Trophoblast cell (in vitro differentiated cells and primary cell): ENCODE data around the gene CHST3.

Experiments
- DNase-seq, 2 donors: peaks; one replicate each; pipeline ENCODE4 v3.0.0-alpha.2; 2016
- H2AFZ ChIP-seq: 2 replicates; pipeline ENCODE4 v1.6.1; 2013; ENCODE audit warnings: low read length, moderate library complexity, mild to moderate bottlenecking; ENCODE audit not compliant: insufficient read depth, poor library complexity
- H2AK5ac ChIP-seq: 2 replicates; pipeline ENCODE4 v1.6.1; 2013; ENCODE audit warnings: mild to moderate bottlenecking, low read length
- H2BK120ac ChIP-seq: 2 replicates; pipeline ENCODE4 v1.6.1; 2013; ENCODE audit warnings: low read length, mild to moderate bottlenecking, moderate library complexity; ENCODE audit not compliant: insufficient read depth, poor library complexity
- H2BK12ac ChIP-seq: 2 replicates; pipeline ENCODE4 v1.6.1; 2013; ENCODE audit warnings: mild to moderate bottlenecking, low read length, moderate library complexity
- H2BK5ac ChIP-seq: 2 replicates; pipeline ENCODE4 v1.6.1; 2013; ENCODE audit warnings: low read length, low read depth, moderate library complexity, mild to moderate bottlenecking; ENCODE audit not compliant: poor library complexity
- H3K14ac ChIP-seq: 2 replicates; pipeline ENCODE4 v1.6.1; 2013; ENCODE audit warnings: mild to moderate bottlenecking, low read length
- H3K18ac ChIP-seq: 2 replicates; pipeline ENCODE4 v1.6.1; 2013; ENCODE audit warnings: mild to moderate bottlenecking, low read length
- H3K23ac ChIP-seq: 2 replicates; pipeline ENCODE4 v1.6.1; 2013; ENCODE audit warnings: low read length
- H3K27ac ChIP-seq: 2 replicates; pipeline ENCODE4 v1.5.1; 2013; ENCODE audit warnings: low read depth, mild to moderate bottlenecking, inconsistent platforms, low read length, moderate library complexity
- H3K27me3 ChIP-seq: 2 replicates; pipeline ENCODE4 v1.6.1; 2013; ENCODE audit warnings: inconsistent platforms, mild to moderate bottlenecking, low read length, moderate library complexity; ENCODE audit not compliant: insufficient read depth
- H3K36me3 ChIP-seq, 2 experiments: 1 replicate in 1 of 2; 2 replicates in 1 of 2; pipeline ENCODE4 v1.6.1; 2013; ENCODE audit warnings: low read length in 2 of 2, mild to moderate bottlenecking in 2 of 2, moderate library complexity in 1 of 2; ENCODE audit not compliant: insufficient read depth in 2 of 2, control insufficient read depth in 1 of 2
- H3K4ac ChIP-seq: 2 replicates; pipeline ENCODE4 v1.6.1; 2013; ENCODE audit warnings: low read depth, mild to moderate bottlenecking, low read length, moderate library complexity
- H3K4me1 ChIP-seq, 2 experiments: 1 replicate in 1 of 2; 2 replicates in 1 of 2; pipeline ENCODE4 v1.6.1; 2013; ENCODE audit warnings: low read length in 2 of 2, mild to moderate bottlenecking in 2 of 2, moderate library complexity in 1 of 2; ENCODE audit not compliant: insufficient read depth in 2 of 2, control insufficient read depth in 1 of 2
- H3K4me2 ChIP-seq: 2 replicates; pipeline ENCODE4 v1.6.1; 2013; ENCODE audit warnings: inconsistent platforms, mild to moderate bottlenecking, low read length, moderate library complexity
- H3K4me3 ChIP-seq: 2 replicates; pipeline ENCODE4 v1.5.1; 2013; ENCODE audit warnings: mild to moderate bottlenecking, low read depth, low read length, inconsistent platforms
- H3K79me1 ChIP-seq: one replicate; pipeline ENCODE4 v1.6.1; 2013; ENCODE audit warnings: low read length
- H3K79me2 ChIP-seq: 2 replicates; pipeline ENCODE4 v1.6.1; 2013; ENCODE audit warnings: low read length, mild to moderate bottlenecking; ENCODE audit not compliant: control insufficient read depth, insufficient read depth, poor library complexity
- H3K9ac ChIP-seq: 2 replicates; pipeline ENCODE4 v1.6.1; 2013; ENCODE audit warnings: mild to moderate bottlenecking, low read length
- H3K9me3 ChIP-seq: 2 replicates; pipeline ENCODE4 v1.6.1; 2013; ENCODE audit warnings: low read depth, mild to moderate bottlenecking, control low read depth, inconsistent platforms, low read length; ENCODE audit not compliant: insufficient read depth
- H4K12ac ChIP-seq: 2 replicates; pipeline ENCODE4 v1.6.1; 2013; ENCODE audit warnings: low read depth, mild to moderate bottlenecking, low read length, moderate library complexity
- H4K8ac ChIP-seq: 2 replicates; pipeline ENCODE4 v1.6.1; 2013; ENCODE audit warnings: low read depth, mild to moderate bottlenecking, low read length, moderate library complexity
- H4K91ac ChIP-seq: one replicate; pipeline ENCODE4 v1.6.1; 2013; ENCODE audit warnings: low read depth, mild to moderate bottlenecking, low read length, moderate library complexity
- WGBS: extraction: QIAGEN DNeasy Blood & Tissue Kit; methylation state at CpG from one replicate; pipeline ENCODE4 v1.1.7; 2013; ENCODE audit warnings: missing lambda C conversion rate; ENCODE audit not compliant: insufficient read length, insufficient coverage; ENCODE audit errors: extremely low coverage; 5-methylcytosine and 5-hydroxymethylcytosine counted together

CHST3 gene

GRCh38 chr10:71998840-71999194 is 34.6 kb downstream of the CHST3 start:
- Histone ChIP-seq H3K4me1 (peaks cover 15 to 18% of the 10 kb centered on the region in 2 experiments), H4K12ac (no peak overlapping the region), H2BK12ac (no peak overlapping the region), H3K27me3 (no peaks in the 10 kb centered on the region), H3K79me1 (no peaks in the 10 kb centered on the region), H3K18ac (no peak overlapping the region), H3K4me2 (peak overlapping the region; percentile 20), H3K79me2 (no peaks in the 10 kb centered on the region), H3K14ac (no peak overlapping the region), H2AFZ (no peak overlapping the region), H3K36me3 (no peaks in the 10 kb centered on the region), H4K91ac (no peak overlapping the region), H2BK5ac (no peak overlapping the region), H3K4ac (no peak overlapping the region), H3K9me3 (no peaks in the 10 kb centered on the region), H4K8ac (no peak overlapping the region), H2AK5ac (no peak overlapping the region), H2BK120ac (no peak overlapping the region), H3K23ac (no peak overlapping the region), H3K27ac (no peak overlapping the region), H3K9ac (no peak overlapping the region), H3K4me3 (no peak overlapping the region)
- DNase-seq, result peak; percentile 22 to 62
- WGBS, result no CpG with 5 or more reads among the region's 5 CpGs

DNA sequence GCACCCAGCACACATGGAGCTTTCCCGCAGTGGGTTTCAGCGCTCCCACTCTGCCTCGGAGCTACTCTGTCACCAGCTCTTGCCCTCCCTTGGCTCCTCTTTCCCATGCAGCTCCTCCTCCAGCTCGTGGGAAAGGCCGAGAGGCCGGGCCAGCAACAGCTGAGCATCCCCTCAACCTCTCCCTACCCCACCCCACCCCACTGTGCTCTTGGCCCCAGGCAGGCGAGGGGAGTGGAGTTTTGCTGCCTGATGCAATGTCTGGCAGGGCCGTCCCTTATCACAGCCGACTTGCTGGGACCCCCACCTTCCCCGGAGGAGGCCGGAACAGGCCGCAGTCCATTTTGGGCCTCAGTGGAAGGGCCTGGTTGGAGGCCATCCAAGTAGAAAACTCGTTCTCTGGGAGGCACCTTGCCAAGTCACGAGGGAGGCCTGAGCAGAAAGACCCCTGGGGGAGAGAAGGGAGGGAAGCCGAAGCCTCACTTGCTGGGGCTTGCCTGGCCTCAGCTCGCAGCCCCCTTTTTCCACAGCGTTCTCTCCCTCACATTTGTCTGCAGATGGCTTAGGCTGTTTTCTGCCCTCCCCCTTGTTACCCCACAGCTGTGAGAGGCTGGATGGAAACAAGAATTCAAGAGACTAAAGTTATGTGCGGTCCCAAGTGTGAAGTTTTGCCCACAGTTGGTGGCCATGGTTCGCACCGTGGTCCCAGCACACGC is 35.3 kb downstream of the CHST3 start:
- WGBS, result no CpG with 5 or more reads among the region's 21 CpGs
- H2BK5ac ChIP-seq, result no peak overlapping the region
- H2BK120ac ChIP-seq, result no peak overlapping the region
- H3K79me1 ChIP-seq, result no peaks in the 10 kb centered on the region
- no peaks in the 10 kb centered on the region for H3K79me2 ChIP-seq
- no peak overlapping the region for H2BK12ac ChIP-seq
- no peak overlapping the region for H3K23ac ChIP-seq
- H3K4me1 ChIP-seq, result peaks cover 15 to 18% of the 10 kb centered on the region in 2 experiments
- H4K12ac ChIP-seq, result peak overlapping the region; percentile 20
- no peaks in the 10 kb centered on the region for H3K27me3 ChIP-seq
- no peak overlapping the region for H3K27ac ChIP-seq
- H3K9ac ChIP-seq, result no peak overlapping the region
- no peak overlapping the region for H3K4ac ChIP-seq
- peak overlapping the region; percentile 32 for H2AK5ac ChIP-seq
- DNase-seq, result no peak
- no peaks in the 10 kb centered on the region for H3K36me3 ChIP-seq
- no peak overlapping the region for H2AFZ ChIP-seq
- no peak overlapping the region for H4K91ac ChIP-seq
- no peak overlapping the region for H4K8ac ChIP-seq
- H3K4me3 ChIP-seq, result no peak overlapping the region
- H3K18ac ChIP-seq, result peak overlapping the region; percentile 59
- no peak overlapping the region for H3K4me2 ChIP-seq
- H3K14ac ChIP-seq, result peak overlapping the region; percentile 17
- no peaks in the 10 kb centered on the region for H3K9me3 ChIP-seq

- Histone ChIP-seq H3K79me2 (no peaks in the 10 kb centered on the region), H3K9me3 (no peaks in the 10 kb centered on the region), H3K23ac (no peak overlapping the region), H2AFZ (no peak overlapping the region), H3K27ac (no peak overlapping the region), H3K4ac (no peak overlapping the region), H2AK5ac (peak overlapping the region; percentile 28), H3K27me3 (no peaks in the 10 kb centered on the region), H3K36me3 (no peaks in the 10 kb centered on the region), H3K79me1 (no peaks in the 10 kb centered on the region), H3K9ac (no peak overlapping the region), H4K91ac (no peak overlapping the region), H4K12ac (peak overlapping the region; percentile 20), H2BK12ac (no peak overlapping the region), H2BK5ac (no peak overlapping the region), H3K14ac (no peak overlapping the region), H3K4me2 (no peak overlapping the region), H4K8ac (no peak overlapping the region), H2BK120ac (no peak overlapping the region), H3K18ac (peak overlapping the region; percentile 59), H3K4me3 (no peak overlapping the region), H3K4me1 (peaks cover 15 to 18% of the 10 kb centered on the region in 2 experiments)
- WGBS, result no CpG with 5 or more reads among the region's 14 CpGs
- no peak for DNase-seq
Observed at GRCh38 chr10:72000073-72001032, 36.2 kb downstream of the CHST3 start.

GRCh38 chr10:72001033-72001395 is 36.8 kb downstream of the CHST3 start:
- Histone ChIP-seq H3K14ac (no peak overlapping the region), H2BK12ac (no peak overlapping the region), H2BK5ac (no peak overlapping the region), H4K12ac (no peak overlapping the region), H3K27ac (no peak overlapping the region), H3K4me1 (peaks cover 15 to 18% of the 10 kb centered on the region in 2 experiments), H3K27me3 (no peaks in the 10 kb centered on the region), H3K9me3 (no peaks in the 10 kb centered on the region), H2BK120ac (no peak overlapping the region), H4K8ac (no peak overlapping the region), H3K4me2 (no peak overlapping the region), H3K36me3 (peaks cover 0 to 4% of the 10 kb centered on the region in 2 experiments), H3K4ac (no peak overlapping the region), H3K23ac (no peak overlapping the region), H2AFZ (no peak overlapping the region), H3K18ac (peak overlapping the region; percentile 2), H3K79me2 (no peaks in the 10 kb centered on the region), H4K91ac (no peak overlapping the region), H3K4me3 (no peak overlapping the region), H3K9ac (no peak overlapping the region), H2AK5ac (no peak overlapping the region), H3K79me1 (no peaks in the 10 kb centered on the region)
- WGBS, result no CpG with 5 or more reads among the region's 4 CpGs
- DNase-seq, result no peak
